AG20443 (cell line): ENCODE data around the gene PTPRM.

ENCODE experiments used
- DNase-seq: peaks from one replicate; pipeline ENCODE4 v3.0.0; 2012; ENCODE audit warnings: low spot score, mixed read lengths

PTPRM gene

DNA sequence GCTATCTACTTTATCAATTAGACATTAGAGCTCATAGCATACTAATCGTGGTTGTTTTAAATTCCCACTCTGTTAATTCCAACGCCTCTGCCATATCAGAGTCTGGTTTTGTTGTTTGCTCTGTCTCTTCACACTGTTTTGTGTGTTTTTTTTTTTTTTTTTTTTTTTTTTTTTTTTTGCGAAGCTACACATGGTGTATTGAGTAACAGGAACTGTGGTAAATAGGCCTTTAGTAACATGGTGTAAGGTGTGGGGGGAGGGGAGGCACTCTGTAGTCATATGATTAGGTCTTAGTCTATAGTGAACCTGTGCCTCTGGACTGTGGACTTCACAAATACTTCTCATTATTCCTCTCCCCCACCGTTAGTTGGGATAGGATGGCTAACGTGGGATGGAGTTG is 671.4 kb downstream of the PTPRM start:
- DNase-seq: no peak

- no peak for DNase-seq
Observed at GRCh38 chr18:8241731-8242130, 674.6 kb downstream of the PTPRM start.

DNA sequence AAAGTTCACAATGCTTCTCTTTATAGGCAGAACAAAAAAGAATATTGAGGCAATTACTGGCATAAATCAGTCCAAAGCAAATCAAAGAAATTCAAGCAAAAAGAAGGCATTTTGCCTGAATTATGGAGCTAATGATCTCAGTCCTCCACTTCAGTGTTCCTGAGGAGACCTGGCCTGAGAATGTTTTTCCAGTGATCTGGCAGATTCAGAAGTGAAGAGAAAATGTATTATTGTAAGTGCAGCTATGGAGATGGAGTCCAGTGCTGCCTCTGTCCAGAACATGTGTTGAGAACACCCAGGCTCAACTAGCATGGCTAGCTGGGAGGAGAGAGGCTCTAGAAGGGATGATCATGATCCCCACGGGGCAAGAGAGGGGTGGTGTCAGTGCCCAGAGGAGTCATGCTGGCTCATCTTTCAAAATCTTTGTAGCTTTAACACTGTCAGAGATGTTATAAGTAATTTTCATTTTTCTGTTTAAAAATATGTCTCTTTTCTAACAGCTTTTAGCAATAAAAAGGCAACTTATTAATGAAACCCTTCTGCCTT is 675.1 kb downstream of the PTPRM start:
- DNase-seq: peak; percentile 15

GRCh38 chr18:8247700-8248099 is 680.6 kb downstream of the PTPRM start:
- DNase-seq: no peak

DNA sequence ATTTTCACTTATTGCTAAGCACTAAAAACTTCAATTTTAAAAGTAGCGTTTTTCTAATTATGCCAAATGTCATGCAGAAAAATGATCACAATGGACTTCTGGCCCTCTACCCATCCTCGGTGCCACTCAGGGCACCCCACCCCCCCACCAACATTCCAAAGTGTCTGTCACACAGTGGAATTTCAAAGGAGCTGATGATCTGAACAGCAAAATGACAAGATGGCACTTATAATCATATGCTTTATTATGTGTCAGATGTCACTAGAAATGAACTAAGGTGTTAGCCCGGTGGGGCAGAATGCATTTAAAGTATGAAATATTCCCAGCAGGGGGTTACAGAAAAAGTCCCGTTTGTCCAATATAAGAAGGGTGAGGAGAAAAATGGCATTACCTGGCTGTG is 681.5 kb downstream of the PTPRM start:
- DNase-seq: no peak

DNA sequence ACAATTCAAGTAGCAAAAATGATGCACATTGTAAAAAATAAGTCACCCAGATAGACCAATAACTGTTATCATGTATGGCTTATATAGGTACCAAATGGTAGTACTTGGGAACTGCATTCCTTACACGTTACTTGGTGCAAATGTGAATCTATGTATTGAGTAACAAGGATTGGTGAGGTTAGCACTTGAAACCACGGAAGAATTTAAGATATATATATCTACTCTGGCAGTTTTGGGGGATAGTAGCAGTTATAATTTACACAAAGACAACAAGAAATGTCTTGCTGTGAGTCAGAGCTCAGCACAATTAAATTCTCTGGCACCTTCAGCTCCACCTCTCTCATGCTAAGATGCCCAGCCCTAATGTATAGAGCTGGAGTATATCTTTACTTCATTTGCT is 682.7 kb downstream of the PTPRM start:
- DNase-seq: no peak

GRCh38 chr18:8252371-8252770 is 685.3 kb downstream of the PTPRM start:
- no peak for DNase-seq

DNA sequence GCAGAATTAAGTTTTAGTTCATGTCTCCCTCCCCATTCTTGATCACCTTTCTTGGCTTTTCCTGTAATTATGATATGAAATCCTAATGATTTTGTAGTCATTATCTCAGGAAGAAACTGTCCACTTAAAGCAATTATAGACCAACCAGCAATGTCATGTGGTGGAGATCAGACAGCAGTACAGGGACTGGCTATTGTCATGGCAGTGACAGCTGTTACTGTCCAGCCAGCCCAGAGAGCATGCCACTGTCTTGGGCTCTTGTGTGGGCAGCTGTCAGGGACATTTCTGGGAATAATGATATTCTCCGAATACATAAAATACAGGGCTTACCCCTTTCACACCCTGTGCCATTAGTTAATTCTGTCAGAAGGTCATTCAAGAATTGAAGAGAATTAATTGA is 686.8 kb downstream of the PTPRM start:
- DNase-seq: no peak

- DNase-seq: peak; percentile 33
Observed at GRCh38 chr18:8254654-8255053, 687.5 kb downstream of the PTPRM start.

GRCh38 chr18:8257851-8258434 is 690.8 kb downstream of the PTPRM start:
- no peak for DNase-seq

GRCh38 chr18:8260319-8260718 is 693.2 kb downstream of the PTPRM start:
- DNase-seq: no peak

- DNase-seq: no peak
Observed at GRCh38 chr18:8260827-8261226, 693.7 kb downstream of the PTPRM start.

DNA sequence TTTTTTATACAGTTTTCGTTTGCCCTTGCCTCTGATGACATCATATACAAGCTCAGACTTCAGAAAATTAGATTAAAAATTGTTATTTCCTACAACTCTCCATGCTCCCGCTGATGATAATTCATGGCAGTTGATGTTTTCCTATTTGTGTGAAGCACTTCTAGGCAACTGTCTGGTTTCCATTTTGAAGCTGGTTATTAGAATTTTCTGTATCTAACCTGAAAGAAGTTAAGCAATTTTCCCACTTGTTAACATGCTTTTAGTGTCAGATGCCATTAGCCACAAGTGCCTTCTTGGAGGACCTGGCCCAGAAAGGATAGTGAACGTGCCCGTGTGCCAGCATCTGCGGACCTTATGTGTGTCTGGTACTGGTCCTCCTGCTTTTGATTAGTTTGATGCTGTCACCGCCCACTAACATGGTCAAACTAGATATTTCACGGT is 694.6 kb downstream of the PTPRM start:
- DNase-seq: no peak

- DNase-seq: no peak
Observed at GRCh38 chr18:8262221-8262620, 695.1 kb downstream of the PTPRM start.

GRCh38 chr18:8264116-8264515 is 697.0 kb downstream of the PTPRM start:
- no peak for DNase-seq

GRCh38 chr18:8264861-8265411 is 697.8 kb downstream of the PTPRM start:
- DNase-seq: no peak

DNA sequence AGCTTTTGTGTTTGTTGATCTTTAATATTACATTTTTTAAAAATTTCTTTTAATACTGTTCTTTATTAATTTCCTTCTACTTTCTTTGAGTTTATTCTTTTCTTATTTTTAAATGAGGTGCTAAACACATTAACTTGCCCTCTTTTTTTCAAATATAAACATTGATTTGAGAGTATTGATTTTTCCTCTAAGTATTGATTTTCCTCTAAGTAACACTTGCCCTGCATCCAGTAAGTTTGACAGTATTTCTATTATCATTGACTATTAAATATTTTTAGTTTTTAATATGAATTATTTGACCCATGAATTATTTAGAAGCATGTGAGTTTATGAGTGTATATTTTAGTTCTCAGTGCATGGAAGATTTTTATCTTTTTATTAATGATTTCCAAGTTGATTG is 705.1 kb downstream of the PTPRM start:
- no peak for DNase-seq

GRCh38 chr18:8274370-8274769 is 707.3 kb downstream of the PTPRM start:
- DNase-seq: no peak

DNA sequence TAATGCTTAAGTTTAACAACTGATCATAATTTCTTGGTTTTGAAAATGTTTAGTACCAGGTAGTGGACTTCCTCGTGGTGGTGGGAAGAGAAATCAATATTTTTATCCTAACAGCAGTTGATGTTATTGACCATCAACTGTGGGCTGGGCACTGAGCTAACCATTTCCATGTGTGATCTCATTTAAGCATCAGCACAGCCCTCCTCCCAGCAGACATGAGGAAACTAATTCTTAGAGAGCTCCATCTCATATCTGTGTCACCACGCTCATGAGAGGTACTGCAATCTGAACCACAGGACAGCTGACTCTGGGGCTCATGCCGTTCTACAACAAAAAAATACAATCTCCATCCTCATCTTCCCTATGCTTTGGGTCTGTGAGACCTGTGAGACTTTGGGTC is 709.3 kb downstream of the PTPRM start:
- DNase-seq: no peak

DNA sequence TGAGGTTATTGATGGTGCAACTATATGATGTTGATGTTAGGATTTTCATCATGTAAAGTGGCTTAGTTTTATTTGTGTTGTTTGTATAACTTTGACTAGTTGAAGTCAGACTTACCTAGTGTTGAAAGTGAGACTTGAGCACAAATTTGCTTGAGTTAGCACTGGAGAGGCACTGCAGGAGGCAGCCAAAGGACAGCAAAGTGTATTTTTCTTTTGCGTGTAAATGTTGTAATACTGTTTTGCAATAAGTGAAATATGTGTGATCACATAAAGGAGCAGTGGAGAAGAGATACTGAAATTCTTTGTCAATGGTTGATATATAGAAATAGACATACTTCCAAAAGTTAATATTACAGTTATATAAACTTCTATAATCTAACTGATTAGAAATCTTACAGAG is 710.2 kb downstream of the PTPRM start:
- DNase-seq: no peak

DNA sequence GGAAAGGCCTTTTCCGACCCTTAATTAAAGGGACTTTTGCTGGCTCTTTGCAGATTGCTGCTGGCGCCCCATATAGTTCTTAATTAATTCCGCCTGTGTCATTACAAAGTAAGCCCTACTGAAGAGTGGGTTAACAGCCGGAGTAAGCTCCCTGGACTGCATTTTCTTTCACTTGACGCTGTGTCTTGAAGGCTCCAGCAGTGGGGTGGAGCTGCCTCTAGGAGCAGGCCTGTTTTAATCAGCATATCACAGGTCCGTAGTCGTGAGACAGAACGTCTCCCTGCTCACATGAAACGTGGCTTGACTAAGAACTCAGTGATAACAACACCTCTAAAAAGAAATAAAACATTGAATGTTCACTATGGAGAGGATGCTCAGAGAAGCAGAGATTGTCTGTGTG is 712.2 kb downstream of the PTPRM start:
- no peak for DNase-seq

DNA sequence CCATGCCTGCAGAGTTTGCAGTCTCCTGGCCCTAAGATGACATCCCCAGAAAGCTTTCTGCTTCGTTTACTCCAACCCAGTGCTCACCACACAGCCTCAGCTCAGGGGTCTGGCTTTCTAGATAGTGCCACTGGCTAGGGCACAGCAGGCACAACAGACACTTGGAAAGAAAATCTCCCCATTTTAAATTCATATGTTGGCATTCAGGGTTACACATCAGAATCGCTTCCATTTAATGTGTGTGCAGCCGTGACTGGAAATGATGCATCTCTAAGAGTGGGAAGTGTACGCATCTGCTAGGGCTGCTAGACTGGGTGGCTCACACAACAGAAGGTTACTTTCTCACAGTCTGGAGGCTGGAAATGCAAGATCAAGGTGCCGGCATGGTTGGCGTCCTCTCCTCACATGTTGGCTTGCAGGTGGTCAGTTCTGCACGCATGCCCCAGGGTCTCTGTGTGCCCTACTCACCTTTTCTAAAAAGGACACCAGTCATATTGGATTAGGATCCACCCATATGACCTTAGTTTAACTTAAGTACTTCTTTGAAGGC is 712.7 kb downstream of the PTPRM start:
- DNase-seq: no peak

DNA sequence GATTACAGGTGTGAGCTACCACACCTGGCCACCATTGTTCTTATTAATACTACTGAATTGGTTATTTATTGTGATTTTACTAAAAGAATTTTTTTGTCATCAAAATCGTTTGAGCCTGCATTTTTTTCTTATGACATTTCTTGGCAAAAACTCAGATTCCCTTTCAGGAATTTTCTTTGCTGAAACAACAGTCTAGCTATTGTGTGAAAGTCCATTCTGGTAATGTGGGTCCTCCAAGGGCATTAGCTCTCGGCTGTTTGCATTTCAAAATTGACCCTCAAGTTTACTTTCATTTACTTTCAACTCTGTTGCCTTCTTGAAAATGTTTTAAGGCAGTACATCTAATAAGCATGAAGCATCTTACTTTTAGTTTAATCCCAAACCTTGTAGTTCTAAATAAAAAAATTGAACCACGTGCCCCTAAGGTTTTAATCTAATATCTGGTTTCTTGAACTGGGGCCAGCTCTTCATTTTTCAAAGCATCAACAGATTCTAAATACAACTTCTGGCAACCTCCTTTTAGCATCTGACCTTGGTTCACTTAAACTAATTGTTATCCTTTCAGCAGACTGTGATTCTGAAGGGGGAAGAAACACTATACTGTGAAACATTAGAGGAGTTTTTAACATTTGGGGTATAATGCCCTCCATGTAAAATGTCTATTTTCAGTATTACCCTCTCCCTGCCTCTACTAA is 716.9 kb downstream of the PTPRM start:
- peak; percentile 47 for DNase-seq
